GM12865 (cell line): ENCODE measurements around the gene GTF3C4.

Experiments used
- DNase-seq: peaks from one replicate; pipeline ENCODE4 v3.0.0; 2010; ENCODE audit warnings: low read depth
- H3K4me3 ChIP-seq: 2 replicates; pipeline ENCODE4 v1.5.1; 2011; ENCODE audit warnings: mild to moderate bottlenecking, low read depth, low read length, control low read depth
- TF ChIP-seq, protein P1 (sequence below): IDR thresholded peaks from 2 replicates; pipeline ENCODE4 v1.5.1; 2011; ENCODE audit warnings: low read length, control low read depth, low read depth, inconsistent platforms; ENCODE audit not compliant: insufficient read depth; ENCODE audit errors: missing control alignments

Gene GTF3C4

DNA sequence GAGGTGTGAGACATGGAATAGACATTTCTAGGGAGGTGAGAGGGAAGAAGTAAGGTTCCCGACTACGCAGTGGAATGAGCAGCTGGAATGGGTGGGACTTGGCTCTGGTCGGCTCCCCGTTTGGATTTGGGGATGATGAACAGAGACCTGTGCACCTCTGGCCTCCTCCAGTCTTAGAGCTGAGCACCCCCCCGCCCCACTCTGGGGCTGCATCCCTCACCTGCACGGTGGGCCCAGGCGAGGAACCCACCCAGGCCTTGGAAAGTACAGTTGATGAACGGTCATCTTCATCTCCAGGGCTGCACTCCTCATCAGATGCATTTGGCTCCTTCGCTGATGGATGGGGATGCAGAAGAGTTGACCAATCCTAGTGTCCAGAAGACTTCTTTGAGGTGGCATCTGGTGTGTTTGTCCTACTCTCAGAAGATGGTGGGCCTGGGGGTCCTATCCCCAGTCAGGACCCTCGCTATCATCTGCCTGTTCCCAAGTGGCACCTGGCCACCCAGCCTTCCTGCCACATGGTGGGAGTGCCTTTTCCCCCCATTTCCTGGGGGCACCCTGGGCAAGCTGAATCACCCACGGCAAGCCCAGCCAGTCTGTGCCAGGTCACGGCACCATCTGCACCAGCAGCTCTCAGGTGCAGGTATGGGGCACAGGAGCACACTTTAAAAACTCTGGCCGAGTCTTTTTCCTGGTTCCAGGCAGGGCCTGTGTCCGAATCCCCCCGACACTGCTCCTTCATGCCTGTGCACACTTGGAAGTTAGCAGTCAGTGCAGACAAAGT is 70.5 kb downstream of the GTF3C4 start:
- DNase-seq, result no peak
- H3K4me3 ChIP-seq, result no peak overlapping the region
- TF ChIP-seq, protein P1, sequence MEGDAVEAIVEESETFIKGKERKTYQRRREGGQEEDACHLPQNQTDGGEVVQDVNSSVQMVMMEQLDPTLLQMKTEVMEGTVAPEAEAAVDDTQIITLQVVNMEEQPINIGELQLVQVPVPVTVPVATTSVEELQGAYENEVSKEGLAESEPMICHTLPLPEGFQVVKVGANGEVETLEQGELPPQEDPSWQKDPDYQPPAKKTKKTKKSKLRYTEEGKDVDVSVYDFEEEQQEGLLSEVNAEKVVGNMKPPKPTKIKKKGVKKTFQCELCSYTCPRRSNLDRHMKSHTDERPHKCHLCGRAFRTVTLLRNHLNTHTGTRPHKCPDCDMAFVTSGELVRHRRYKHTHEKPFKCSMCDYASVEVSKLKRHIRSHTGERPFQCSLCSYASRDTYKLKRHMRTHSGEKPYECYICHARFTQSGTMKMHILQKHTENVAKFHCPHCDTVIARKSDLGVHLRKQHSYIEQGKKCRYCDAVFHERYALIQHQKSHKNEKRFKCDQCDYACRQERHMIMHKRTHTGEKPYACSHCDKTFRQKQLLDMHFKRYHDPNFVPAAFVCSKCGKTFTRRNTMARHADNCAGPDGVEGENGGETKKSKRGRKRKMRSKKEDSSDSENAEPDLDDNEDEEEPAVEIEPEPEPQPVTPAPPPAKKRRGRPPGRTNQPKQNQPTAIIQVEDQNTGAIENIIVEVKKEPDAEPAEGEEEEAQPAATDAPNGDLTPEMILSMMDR, result no peak

DNA sequence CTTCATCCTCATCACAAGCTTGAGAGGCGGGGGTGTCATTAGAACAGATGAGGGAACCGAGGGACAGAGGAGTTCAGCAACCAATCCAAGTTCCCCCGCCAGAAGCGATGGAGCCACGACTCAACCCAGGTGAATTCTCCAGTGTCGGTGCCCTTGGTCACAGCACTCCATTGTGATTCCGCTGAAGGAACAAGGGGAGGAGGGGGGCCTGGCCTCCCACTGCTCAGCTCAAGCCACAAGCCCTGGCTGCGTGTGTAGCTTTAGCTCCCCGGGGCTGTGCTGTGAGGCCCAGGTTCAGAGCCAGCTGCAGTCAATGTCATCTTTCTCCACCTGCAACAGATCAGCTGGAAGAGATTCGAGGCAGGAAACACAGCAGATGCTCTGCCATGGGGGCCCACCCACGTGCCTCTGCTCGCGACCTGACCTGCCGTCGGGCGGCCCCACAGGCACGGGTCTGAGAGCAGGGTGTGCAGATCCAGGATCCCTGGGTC is 72.6 kb downstream of the GTF3C4 start:
- DNase-seq, result no peak
- H3K4me3 ChIP-seq, result no peak overlapping the region
- TF ChIP-seq, protein P1, result no peak

DNA sequence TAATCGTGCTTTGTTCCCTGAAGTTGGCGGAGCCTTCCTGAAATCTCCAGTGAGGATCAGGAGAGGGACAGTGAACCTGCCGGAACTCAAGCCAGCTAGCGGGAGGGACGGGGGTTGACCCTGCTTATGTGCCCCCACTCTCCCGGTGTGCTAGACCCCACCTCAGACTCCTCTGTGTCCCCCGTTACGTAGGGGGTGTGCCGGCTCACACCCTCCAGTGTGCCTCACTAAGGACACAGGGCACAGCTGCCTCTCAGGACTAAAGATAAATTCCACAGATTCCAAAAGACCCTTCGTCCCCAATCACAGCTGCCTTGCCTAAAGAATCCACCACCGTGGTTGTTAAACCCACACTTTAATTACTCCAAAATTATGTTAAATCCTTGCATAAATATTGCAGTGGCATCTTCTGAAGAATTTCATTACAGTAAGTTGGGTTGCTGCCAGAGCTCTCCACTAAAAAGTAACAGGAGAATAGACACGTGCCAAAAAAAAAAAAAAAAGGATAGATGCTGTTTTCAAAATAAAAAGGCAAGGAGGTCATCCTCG is 73.7 kb downstream of the GTF3C4 start:
- TF ChIP-seq, protein P1, result no peak
- H3K4me3 ChIP-seq, result no peak overlapping the region
- DNase-seq, result no peak
